ENCODE measurements around the gene ARPP21.
"Not testable (repeated sequence)": the region's sequence is repeated elsewhere in the genome, so short reads cannot be mapped to it uniquely, and the experiment has no call there.

ARPP21 gene

GRCh38 chr3:35782355-35782754, 143.0 kb downstream of the ARPP21 start:
- no peak for DNase-seq

- DNase-seq: no peak
Observed at GRCh38 chr3:35784169-35784568, 144.8 kb downstream of the ARPP21 start.

- DNase-seq: no peak
Observed at GRCh38 chr3:35785234-35785888, 146.0 kb downstream of the ARPP21 start.

GRCh38 chr3:35787936-35788335, 148.6 kb downstream of the ARPP21 start:
- no peak for DNase-seq

- no peak for DNase-seq
Observed at GRCh38 chr3:35789042-35789831, 149.9 kb downstream of the ARPP21 start.

- DNase-seq: no peak
Observed at GRCh38 chr3:35790764-35791163, 151.4 kb downstream of the ARPP21 start.

- no peak for DNase-seq
Observed at GRCh38 chr3:35793667-35794066, 154.3 kb downstream of the ARPP21 start.

GRCh38 chr3:35800960-35801459, 161.7 kb downstream of the ARPP21 start:
- no peak for DNase-seq

- no peak for DNase-seq
Observed at GRCh38 chr3:35814531-35814930, 175.2 kb downstream of the ARPP21 start.

GRCh38 chr3:35815796-35816195, 176.5 kb downstream of the ARPP21 start:
- not testable (repeated sequence) for DNase-seq

- no peak for DNase-seq
Observed at GRCh38 chr3:35817216-35817615, 177.9 kb downstream of the ARPP21 start.

- no peak for DNase-seq
Observed at GRCh38 chr3:35832140-35832571, 192.8 kb downstream of the ARPP21 start.

Measured in SW 1271 (cell line).